GM18498 (cell line): ENCODE measurements around the gene PEX26.
"Not testable (repeated sequence)": the region's sequence is repeated elsewhere in the genome, so short reads cannot be mapped to it uniquely, and the experiment has no call there.

Experiments
- ATAC-seq: cut with Tn5 transposase; IDR thresholded peaks from one replicate; pipeline ENCODE4 v1.9.1; 2021; ENCODE audit warnings: mild to moderate bottlenecking, moderate library complexity; ENCODE audit not compliant: unreplicated experiment

PEX26 gene

GRCh38 chr22:18115906-18116371, 38.1 kb downstream of the PEX26 start:
- ATAC-seq, result no peak

GRCh38 chr22:18116634-18117033, 38.8 kb downstream of the PEX26 start:
- ATAC-seq, result no peak

GRCh38 chr22:18118345-18118915, 40.6 kb downstream of the PEX26 start:
- ATAC-seq, result no peak

- ATAC-seq, result no peak
Observed at GRCh38 chr22:18119409-18120110, 41.8 kb downstream of the PEX26 start.

GRCh38 chr22:18120857-18121256, 43.1 kb downstream of the PEX26 start:
- no peak for ATAC-seq

GRCh38 chr22:18121506-18121905, 43.7 kb downstream of the PEX26 start:
- no peak for ATAC-seq

- ATAC-seq, result no peak
Observed at GRCh38 chr22:18121954-18122554, 44.3 kb downstream of the PEX26 start.

- ATAC-seq, result not testable (repeated sequence)
Observed at GRCh38 chr22:18123476-18124025, 45.8 kb downstream of the PEX26 start.

GRCh38 chr22:18126606-18127005, 48.8 kb downstream of the PEX26 start:
- ATAC-seq, result no peak

GRCh38 chr22:18130018-18130417, 52.2 kb downstream of the PEX26 start:
- no peak for ATAC-seq

GRCh38 chr22:18130699-18131429, 53.1 kb downstream of the PEX26 start:
- ATAC-seq, result no peak

- no peak for ATAC-seq
Observed at GRCh38 chr22:18133452-18133851, 55.7 kb downstream of the PEX26 start.

GRCh38 chr22:18136563-18137320, 59.0 kb downstream of the PEX26 start:
- ATAC-seq, result no peak

GRCh38 chr22:18141004-18141403, 63.2 kb downstream of the PEX26 start:
- not testable (repeated sequence) for ATAC-seq

- ATAC-seq, result no peak
Observed at GRCh38 chr22:18144105-18144504, 66.3 kb downstream of the PEX26 start.

- ATAC-seq, result no peak
Observed at GRCh38 chr22:18145676-18146388, 68.0 kb downstream of the PEX26 start.

- ATAC-seq, result no peak
Observed at GRCh38 chr22:18146389-18146753, 68.6 kb downstream of the PEX26 start.

- ATAC-seq, result no peak
Observed at GRCh38 chr22:18147791-18148190, 70.0 kb downstream of the PEX26 start.

GRCh38 chr22:18148293-18148965, 70.6 kb downstream of the PEX26 start:
- ATAC-seq, result no peak
